ENCODE data around the gene MMP12. TPM values are rescaled to one million over a fixed set of nuclear protein-coding genes. Genes with fewer than 3 reads are reported as not detected.

The MMP12 gene
- polyA plus RNA-seq (2011; rRNA removed) (not detected in 2 replicates), polyA minus RNA-seq (2011; rRNA and poly(A)+ RNA removed) (not detected in 2 replicates)

GRCh38 chr11:102874852-102875251 lies at the start of gene MMP12:
Gene MMP12 (minus strand): TSS chr11:102874982. CDS start chr11:102874937, 45 bp downstream.
- no peak within 1 kb of the TSS for H3K27ac ChIP-seq (ENCODE audit: low read depth, low read length)
- no peaks in the 10 kb centered on the region for H3K27me3 ChIP-seq (ENCODE audit: control insufficient read depth, insufficient read depth, low read length)
- CTCF ChIA-PET = interaction anchor here (1.2 kb wide), 1 partner anchor 40 kb away, joined by 6 read pairs; no protein-coding TSS in a partner anchor
- no peak within 1 kb of the TSS for H3K4me3 ChIP-seq (ENCODE audit: low read depth, low read length)
- no peak for DNase-seq (ENCODE audit: low read depth, low spot score)
- H3K9me3 ChIP-seq (ENCODE audit: control insufficient read depth, insufficient read depth, low read length) = no peaks in the 10 kb centered on the region
- POLR2A ChIA-PET = no interaction called here
- no peak for TF ChIP-seq CTCF (IDR thresholded peaks at IDR 0.05; ENCODE audit: low read depth, low read length)

DNA sequence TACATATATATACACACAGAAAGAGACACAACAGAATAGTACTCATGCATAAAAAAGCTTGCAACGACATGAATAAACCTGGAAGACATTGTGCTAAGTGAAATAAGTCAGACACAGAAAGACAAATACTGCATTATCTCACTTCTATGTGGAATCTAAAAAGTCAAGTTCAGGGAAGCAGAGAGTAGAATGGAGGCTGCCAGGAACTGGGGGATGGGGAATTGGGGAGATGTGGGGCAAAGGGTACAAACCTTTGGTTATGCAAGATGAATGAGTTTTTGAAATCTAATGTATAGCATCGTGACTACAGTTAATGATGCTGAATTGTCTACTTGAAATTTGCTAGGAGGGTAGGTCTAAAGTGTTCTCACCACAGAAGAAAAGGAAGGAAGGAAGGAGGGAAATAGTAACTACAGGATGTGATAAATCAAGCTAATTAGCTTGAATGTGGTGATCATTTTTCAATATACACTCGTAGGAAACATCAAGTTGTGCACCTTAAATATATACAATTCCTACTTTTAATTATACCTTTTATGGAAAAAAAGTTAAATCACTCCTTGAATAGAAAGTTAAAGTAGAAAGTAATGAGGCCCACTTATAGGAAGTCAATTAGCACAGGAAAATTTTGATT lies 46.9 kb upstream of the MMP12 start:
- no peaks in the 10 kb centered on the region for H3K27me3 ChIP-seq (ENCODE audit: control insufficient read depth, insufficient read depth, low read length)
- no peak for DNase-seq (ENCODE audit: low read depth, low spot score)
- no peak overlapping the region for H3K27ac ChIP-seq (ENCODE audit: low read depth, low read length)
- ChIA-PET CTCF (interaction anchor here (1.1 to 5.5 kb wide), 2 partner anchors 8 to 19 kb away, joined by 3 to 32 read pairs; no protein-coding TSS in a partner anchor), POLR2A (no interaction called here)
- no peak overlapping the region for H3K4me3 ChIP-seq (ENCODE audit: low read depth, low read length)
- H3K9me3 ChIP-seq (ENCODE audit: control insufficient read depth, insufficient read depth, low read length) = no peaks in the 10 kb centered on the region
- TF ChIP-seq CTCF (IDR thresholded peaks at IDR 0.05; ENCODE audit: low read depth, low read length) = no peak

DNA sequence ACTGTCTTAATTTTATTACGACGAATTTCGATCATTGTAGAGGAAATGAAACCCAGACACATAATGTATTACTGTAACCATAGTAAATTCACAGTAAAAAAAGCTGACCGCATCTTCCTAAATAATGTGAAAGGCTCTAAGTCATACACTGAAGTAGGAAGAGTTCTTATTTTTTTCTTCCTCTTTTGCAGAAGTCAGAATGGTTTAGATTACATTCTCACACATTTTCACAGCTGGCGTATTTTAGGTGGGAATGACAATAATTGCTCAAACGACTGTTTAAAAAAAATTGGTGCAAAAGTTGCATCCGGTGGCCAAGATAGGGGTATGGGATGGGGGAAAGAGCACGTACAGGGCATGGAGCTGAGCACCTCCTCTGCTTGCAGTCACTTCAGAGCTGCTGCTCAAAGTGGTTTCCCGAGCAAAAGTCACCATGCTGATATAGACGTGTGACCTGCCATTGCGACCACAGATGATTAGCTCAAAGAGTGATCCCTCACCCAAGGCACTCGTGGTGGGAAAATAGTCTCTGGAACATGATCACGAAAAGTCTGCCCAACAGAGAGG lies 45.4 kb upstream of the MMP12 start:
- no peaks in the 10 kb centered on the region for H3K9me3 ChIP-seq (ENCODE audit: control insufficient read depth, insufficient read depth, low read length)
- H3K27ac ChIP-seq (ENCODE audit: low read depth, low read length) = no peak overlapping the region
- ChIA-PET CTCF (interaction anchor here (5.5 kb wide), 1 partner anchor 21 kb away, joined by 32 read pairs; no protein-coding TSS in a partner anchor), POLR2A (no interaction called here)
- no peak for TF ChIP-seq CTCF (IDR thresholded peaks at IDR 0.05; ENCODE audit: low read depth, low read length)
- no peaks in the 10 kb centered on the region for H3K27me3 ChIP-seq (ENCODE audit: control insufficient read depth, insufficient read depth, low read length)
- no peak for DNase-seq (ENCODE audit: low read depth, low spot score)
- H3K4me3 ChIP-seq (ENCODE audit: low read depth, low read length) = no peak overlapping the region

DNA sequence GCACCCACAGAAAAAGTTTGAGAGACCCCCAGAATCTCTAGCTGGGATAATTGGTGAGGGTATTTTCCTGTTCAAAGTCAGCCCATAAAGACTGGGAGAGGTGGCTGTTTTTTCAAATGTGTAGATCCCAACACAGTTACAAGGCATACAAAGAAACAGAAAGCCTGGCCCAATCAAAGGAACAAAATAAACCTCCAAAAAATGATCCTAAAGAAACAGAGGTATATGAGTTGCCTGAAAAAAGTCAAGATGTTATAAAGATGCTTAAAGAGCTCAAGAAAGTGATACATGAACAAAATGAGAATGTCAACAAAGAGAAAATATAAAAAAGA lies 40.2 kb upstream of the MMP12 start:
- POLR2A ChIA-PET = interaction anchor here (0.6 kb wide), 1 partner anchor 252 kb away, joined by 3 read pairs; no protein-coding TSS in a partner anchor
- CTCF ChIA-PET = interaction anchor here (0.5 to 4.1 kb wide), 51 partner anchors 12 to 551 kb away, joined by 3 to 63 read pairs (median 4); partner anchors contain the start of genes DYNC2H1, MMP1 and MMP12

More for the DNA sequence above, 40.2 kb upstream of the MMP12 start:
- H3K4me3 ChIP-seq (ENCODE audit: low read depth, low read length) = no peak overlapping the region
- TF ChIP-seq CTCF (IDR thresholded peaks at IDR 0.05; ENCODE audit: low read depth, low read length) = no peak
- H3K27me3 ChIP-seq (ENCODE audit: control insufficient read depth, insufficient read depth, low read length) = no peaks in the 10 kb centered on the region
- no peak overlapping the region for H3K27ac ChIP-seq (ENCODE audit: low read depth, low read length)
- no peak for DNase-seq (ENCODE audit: low read depth, low spot score)
- no peaks in the 10 kb centered on the region for H3K9me3 ChIP-seq (ENCODE audit: control insufficient read depth, insufficient read depth, low read length)
